Mucosa of gallbladder (tissue), 1 donor: ENCODE measurements around the gene APOC1. TPM values are rescaled to one million over a fixed set of nuclear protein-coding genes. Genes with fewer than 3 reads are reported as not detected.

Source experiments
- DNase-seq: peaks from one replicate; pipeline ENCODE4 v3.0.0-alpha.2; 2020; ENCODE audit warnings: low spot score
- total RNA-seq: library from RNA; stranded (reverse); gene quantifications from one replicate; pipeline ENCODE4 v1.2.1, GENCODE V29; 2021
- donor health status: DM: no; HTN: no; CAD: no.

The APOC1 gene
- total RNA-seq, 1 donor from 2014 or later: 103 TPM

GRCh38 chr19:44955505-44956439 is 41.4 kb downstream of the APOC1 start:
- no peak for DNase-seq

- DNase-seq: no peak
Measured at GRCh38 chr19:44957526-44957925, 43.1 kb downstream of the APOC1 start.

GRCh38 chr19:44958090-44958489 is 43.7 kb downstream of the APOC1 start:
- no peak for DNase-seq

- DNase-seq: no peak
Measured at GRCh38 chr19:44959691-44960090, 45.3 kb downstream of the APOC1 start.

DNA sequence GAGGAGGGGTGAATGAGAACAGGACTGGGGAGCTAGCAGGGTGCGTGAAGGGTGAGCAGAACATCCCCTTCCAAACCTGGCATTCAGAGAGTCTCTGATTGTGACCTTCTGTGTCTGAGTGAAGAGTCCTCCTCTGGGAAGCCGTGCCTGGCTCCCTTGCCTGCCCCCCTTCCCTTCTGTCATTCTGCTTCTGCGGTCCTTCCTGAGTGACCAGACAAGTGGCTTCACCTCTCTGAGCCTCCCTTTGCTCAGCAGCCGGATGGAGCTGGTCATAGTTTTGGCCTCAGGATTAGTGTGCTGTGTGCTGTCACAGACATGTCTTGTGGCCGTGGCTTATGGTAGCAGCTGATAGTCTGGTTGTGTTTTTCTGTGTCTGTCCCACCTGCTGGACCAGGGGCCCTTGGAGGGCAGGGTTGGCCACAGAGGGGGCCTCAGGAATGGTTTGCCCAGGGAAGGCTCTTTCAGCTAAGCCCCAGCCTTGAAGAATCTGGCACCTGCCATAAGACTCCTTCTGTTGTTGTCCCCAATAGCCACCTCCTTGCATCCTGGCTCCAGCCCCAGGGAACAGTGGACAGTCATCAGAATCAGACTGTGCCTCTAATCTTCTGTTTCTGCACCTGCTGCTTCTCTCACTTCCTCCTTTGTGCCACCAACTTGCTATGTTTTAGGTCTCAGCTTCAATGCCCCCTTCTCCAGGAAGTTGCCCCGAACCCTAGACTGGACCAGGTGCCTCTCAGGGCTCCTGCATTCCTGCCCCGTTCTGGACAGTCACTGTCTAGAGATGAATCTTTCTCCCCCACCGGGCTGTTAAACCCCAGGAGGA is 46.7 kb downstream of the APOC1 start:
- no peak for DNase-seq

GRCh38 chr19:44961821-44962220 is 47.4 kb downstream of the APOC1 start:
- no peak for DNase-seq

- no peak for DNase-seq
Measured at GRCh38 chr19:44968118-44968517, 53.7 kb downstream of the APOC1 start.

GRCh38 chr19:44968670-44969069 is 54.3 kb downstream of the APOC1 start:
- DNase-seq: no peak

Other genes with a start within 250 kb of the APOC1 start
- 10.9 TPM for gene CEACAM19, start 243.1 kb upstream of the APOC1 start, total RNA-seq
- 0.12 TPM for gene CEACAM16, start 215.5 kb upstream of the APOC1 start, total RNA-seq
- gene BCL3, start 165.9 kb upstream of the APOC1 start, total RNA-seq: 44.3 TPM
- gene CBLC, start 136.7 kb upstream of the APOC1 start, total RNA-seq: 47.4 TPM
- 75.9 TPM for gene BCAM, start 105.5 kb upstream of the APOC1 start, total RNA-seq
- 331 TPM for gene NECTIN2, start 68.3 kb upstream of the APOC1 start, total RNA-seq
- 35.0 TPM for gene TOMM40, start 23.4 kb upstream of the APOC1 start, total RNA-seq
- gene APOE, start 8.8 kb upstream of the APOC1 start, total RNA-seq: 435 TPM
- not detected for gene APOC4, start 27.6 kb downstream of the APOC1 start, total RNA-seq
- gene APOC2, start 31.4 kb downstream of the APOC1 start, total RNA-seq: 24.8 TPM
- 149 TPM for gene CLPTM1, start 40.8 kb downstream of the APOC1 start, total RNA-seq
- 12.2 TPM for gene RELB, start 86.9 kb downstream of the APOC1 start, total RNA-seq
- 101 TPM for gene CLASRP, start 124.4 kb downstream of the APOC1 start, total RNA-seq
- 2.3 TPM for gene ZNF296, start 161.9 kb downstream of the APOC1 start, total RNA-seq
- 25.2 TPM for gene GEMIN7, start 164.7 kb downstream of the APOC1 start, total RNA-seq
- gene PPP1R37, start 178.6 kb downstream of the APOC1 start, total RNA-seq: 83.4 TPM
- 0.52 TPM for gene NKPD1, start 246.4 kb downstream of the APOC1 start, total RNA-seq